Measurements from ENCODE around the gene UNC45A. TPM values are rescaled to one million over a fixed set of nuclear protein-coding genes. Genes with fewer than 3 reads are reported as not detected.

Gene UNC45A
- total RNA-seq, 1 donor from 2014 or later = 60.9 TPM

- intact Hi-C loops (cut with DNase I) = no loop called here
- no peak for DNase-seq
- ATAC-seq = no peak
- H3K4me1 ChIP-seq = peaks cover 37% of the 10 kb centered on the region
- H3K36me3 ChIP-seq = no peaks in the 10 kb centered on the region
- peak overlapping the region; percentile 70 for H3K4me3 ChIP-seq
- H3K27me3 ChIP-seq = no peaks in the 10 kb centered on the region
- peak overlapping the region; percentile 97 for H3K27ac ChIP-seq
- H3K9me3 ChIP-seq = no peaks in the 10 kb centered on the region
- TF ChIP-seq CTCF (IDR thresholded peaks at IDR 0.05) = no peak
These were observed 5.7 kb upstream of the UNC45A start for GRCh38 chr15:90929246-90930019.

DNA sequence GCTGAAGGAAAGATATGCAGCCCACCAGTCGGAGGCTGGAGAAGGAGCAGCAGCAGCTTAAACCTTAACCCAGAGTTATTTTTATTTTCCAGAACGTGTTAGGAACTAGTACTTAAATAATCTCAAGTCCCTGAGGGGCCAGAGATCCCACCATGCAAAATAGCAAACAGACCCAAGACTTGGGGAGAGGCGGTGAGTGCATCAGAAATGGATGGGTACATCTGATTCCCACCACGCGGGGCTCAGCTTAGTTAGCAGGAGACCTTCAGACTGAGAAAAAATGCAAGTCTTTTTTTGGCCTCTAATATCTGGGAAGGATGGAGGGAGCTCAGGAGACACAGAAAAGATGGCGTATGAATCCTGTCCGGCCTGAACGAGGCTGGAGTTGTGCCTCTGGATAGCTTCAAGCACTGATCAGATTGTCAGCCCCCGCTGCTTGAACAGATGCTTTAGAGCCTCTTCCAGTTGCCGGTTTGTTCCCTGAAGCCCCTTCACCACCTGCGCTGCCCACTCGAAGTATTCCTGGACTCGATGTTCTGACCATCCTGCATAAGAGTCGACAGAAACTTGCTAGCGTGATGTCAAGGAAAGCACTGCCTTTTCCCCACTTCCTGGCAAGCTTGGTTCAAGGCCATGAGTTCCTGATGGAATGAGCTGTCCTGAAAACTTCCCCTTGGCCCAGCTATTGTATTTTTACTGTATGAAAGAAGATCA lies 4.1 kb upstream of the UNC45A start:
- ATAC-seq = no peak
- Histone ChIP-seq H3K4me3 (peak overlapping the region; percentile 83), H3K9me3 (no peaks in the 10 kb centered on the region), H3K36me3 (no peaks in the 10 kb centered on the region), H3K4me1 (peaks cover 44% of the 10 kb centered on the region), H3K27me3 (no peaks in the 10 kb centered on the region), H3K27ac (peak overlapping the region; percentile 97)
- intact Hi-C loops (cut with DNase I) = no loop called here
- no peak for DNase-seq
- no peak for TF ChIP-seq CTCF (IDR thresholded peaks at IDR 0.05)

- no peak for TF ChIP-seq CTCF (IDR thresholded peaks at IDR 0.05)
- Histone ChIP-seq H3K4me3 (peak overlapping the region; percentile 83), H3K27me3 (no peaks in the 10 kb centered on the region), H3K27ac (peak overlapping the region; percentile 97), H3K36me3 (no peaks in the 10 kb centered on the region), H3K4me1 (peaks cover 49% of the 10 kb centered on the region), H3K9me3 (no peaks in the 10 kb centered on the region)
- no peak for ATAC-seq
- DNase-seq = no peak
- intact Hi-C loops (cut with DNase I) = no loop called here
These were observed 3.6 kb upstream of the UNC45A start for GRCh38 chr15:90931575-90931827.

DNA sequence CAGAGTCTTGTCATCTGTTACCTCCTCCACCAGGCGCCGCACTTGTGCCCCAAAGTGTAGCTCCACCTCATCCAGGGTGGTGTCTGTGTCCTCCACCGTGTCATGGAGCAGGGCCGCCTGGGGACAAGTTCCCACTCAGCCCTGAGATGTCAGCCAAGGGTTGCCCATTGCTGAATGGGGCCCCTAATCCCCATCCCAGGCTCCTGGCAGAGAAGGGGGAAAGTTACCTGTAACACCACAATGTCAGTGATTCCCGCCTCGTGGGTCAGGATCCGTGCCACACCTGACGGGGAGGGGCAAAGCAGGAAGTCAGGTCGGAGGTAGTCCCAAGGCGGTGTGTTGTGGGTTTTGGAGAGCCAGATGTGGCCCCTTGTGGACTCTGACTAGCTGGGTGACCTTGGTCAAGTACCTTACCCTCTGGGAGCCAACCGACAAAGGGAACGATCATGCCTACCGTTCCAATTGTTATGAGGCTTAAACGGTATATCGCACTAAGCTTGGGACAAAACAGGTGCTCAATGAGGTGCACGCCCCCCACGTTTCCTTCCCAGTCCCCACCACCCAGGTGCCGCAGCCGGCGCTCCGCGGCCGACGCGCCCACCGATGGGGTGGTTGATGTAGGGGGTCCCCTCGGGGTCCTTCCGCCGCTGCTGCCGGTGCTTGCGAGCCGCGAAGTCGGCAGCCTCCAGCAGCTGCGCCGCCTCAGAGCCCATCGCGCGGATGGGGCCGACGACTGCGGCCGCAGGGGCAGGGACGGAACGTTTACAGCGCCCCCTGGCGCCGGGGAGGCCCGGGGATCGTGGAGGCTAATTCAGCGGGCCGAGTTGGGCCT lies 3.0 kb upstream of the UNC45A start, which contains the start of gene HDDC3:
TSS of gene HDDC3 (minus strand) at position 722 of the 832 bp plus-strand sequence. CDS start at position 713, 9 bp downstream.
- peak; percentile 99 for TF ChIP-seq CTCF (IDR thresholded peaks at IDR 0.05)
- H3K4me1 ChIP-seq = peaks cover 54% of the 10 kb centered on the region
- no peaks in the 10 kb centered on the region for H3K27me3 ChIP-seq
- DNase-seq (peak; percentile 96), ATAC-seq (peak; percentile 77)
- intact Hi-C loops (cut with DNase I) = no loop called here
- H3K27ac ChIP-seq = peak within 1 kb of the TSS; percentile 97
- no peaks in the 10 kb centered on the region for H3K36me3 ChIP-seq
- peak within 1 kb of the TSS; percentile 83 for H3K4me3 ChIP-seq
- no peaks in the 10 kb centered on the region for H3K9me3 ChIP-seq

GRCh38 chr15:90932660-90932991 lies 2.5 kb upstream of the UNC45A start:
- Histone ChIP-seq H3K36me3 (peaks cover 5% of the 10 kb centered on the region), H3K4me3 (peak overlapping the region; percentile 83), H3K27me3 (no peaks in the 10 kb centered on the region), H3K4me1 (peaks cover 54% of the 10 kb centered on the region), H3K9me3 (no peaks in the 10 kb centered on the region), H3K27ac (peak overlapping the region; percentile 97)
- intact Hi-C loops (cut with DNase I) = no loop called here
- ATAC-seq (no peak), DNase-seq (no peak)
- no peak for TF ChIP-seq CTCF (IDR thresholded peaks at IDR 0.05)

Data from upper lobe of right lung (tissue), 1 donor.